GM21576 (cell line): ENCODE results near the gene S100A6.
"Not testable (repeated sequence)": the region's sequence is repeated elsewhere in the genome, so short reads cannot be mapped to it uniquely, and the experiment has no call there.

ENCODE experiments used
- ATAC-seq: cut with Tn5 transposase; IDR thresholded peaks from one replicate; pipeline ENCODE4 v1.9.1; 2021; ENCODE audit warnings: mild to moderate bottlenecking, moderate library complexity; ENCODE audit not compliant: unreplicated experiment

Gene S100A6

GRCh38 chr1:153532769-153533599 is 2.8 kb downstream of the S100A6 start:
- no peak for ATAC-seq

GRCh38 chr1:153532181-153532580 is 3.6 kb downstream of the S100A6 start:
- no peak for ATAC-seq

- no peak for ATAC-seq
These were observed 4.2 kb downstream of the S100A6 start for GRCh38 chr1:153531638-153532037.

DNA sequence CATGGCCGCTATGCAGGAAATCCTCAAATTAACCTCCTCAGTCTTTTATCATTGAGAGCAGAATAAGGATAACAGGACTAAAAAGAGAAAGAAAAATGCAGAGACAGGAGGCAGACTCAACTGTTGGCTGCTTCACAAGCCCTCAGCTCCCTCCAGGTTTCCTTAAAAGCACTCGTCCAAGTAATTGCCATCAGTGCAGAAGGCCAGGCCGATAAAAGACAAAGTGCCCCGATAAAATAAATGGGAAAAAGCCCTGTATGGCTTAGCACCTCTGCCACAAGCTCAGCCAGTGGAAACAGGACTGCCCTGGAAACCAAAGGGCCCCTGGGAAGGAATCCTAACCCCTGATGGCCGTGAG is 8.1 kb downstream of the S100A6 start:
- ATAC-seq, result no peak

DNA sequence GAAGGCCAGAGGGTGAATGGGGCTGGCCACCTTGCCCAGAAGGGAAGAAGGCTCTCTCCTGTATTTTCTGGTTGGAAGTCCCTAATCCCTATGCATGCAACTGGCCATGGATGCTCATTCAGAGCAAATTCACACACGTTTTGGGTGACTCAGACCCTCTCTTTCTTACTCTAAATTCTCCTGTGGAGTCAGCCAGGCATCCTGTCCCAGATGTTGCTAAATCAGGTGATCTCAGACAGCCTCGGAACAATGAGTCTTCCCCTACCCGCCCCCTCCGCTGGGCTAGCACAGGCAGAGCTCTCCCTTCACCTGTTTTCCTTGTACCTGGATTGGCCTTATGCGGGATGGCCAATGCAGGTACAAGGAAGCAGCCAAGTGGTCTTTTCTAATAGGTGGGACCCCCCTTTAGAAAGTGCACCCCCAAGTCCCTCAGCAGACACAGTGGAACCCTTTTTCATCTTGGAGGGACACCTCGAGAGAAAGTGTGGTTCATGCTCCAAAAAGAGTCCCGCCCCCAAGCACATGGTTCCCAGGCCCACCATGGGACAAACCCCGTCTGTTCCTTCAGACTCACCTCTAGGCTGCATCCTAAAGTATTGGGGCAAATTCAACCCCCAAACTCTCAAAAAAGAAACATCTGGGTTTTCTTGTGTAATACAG is 8.6 kb downstream of the S100A6 start:
- no peak for ATAC-seq

GRCh38 chr1:153526132-153526543 is 9.7 kb downstream of the S100A6 start:
- ATAC-seq, result no peak

DNA sequence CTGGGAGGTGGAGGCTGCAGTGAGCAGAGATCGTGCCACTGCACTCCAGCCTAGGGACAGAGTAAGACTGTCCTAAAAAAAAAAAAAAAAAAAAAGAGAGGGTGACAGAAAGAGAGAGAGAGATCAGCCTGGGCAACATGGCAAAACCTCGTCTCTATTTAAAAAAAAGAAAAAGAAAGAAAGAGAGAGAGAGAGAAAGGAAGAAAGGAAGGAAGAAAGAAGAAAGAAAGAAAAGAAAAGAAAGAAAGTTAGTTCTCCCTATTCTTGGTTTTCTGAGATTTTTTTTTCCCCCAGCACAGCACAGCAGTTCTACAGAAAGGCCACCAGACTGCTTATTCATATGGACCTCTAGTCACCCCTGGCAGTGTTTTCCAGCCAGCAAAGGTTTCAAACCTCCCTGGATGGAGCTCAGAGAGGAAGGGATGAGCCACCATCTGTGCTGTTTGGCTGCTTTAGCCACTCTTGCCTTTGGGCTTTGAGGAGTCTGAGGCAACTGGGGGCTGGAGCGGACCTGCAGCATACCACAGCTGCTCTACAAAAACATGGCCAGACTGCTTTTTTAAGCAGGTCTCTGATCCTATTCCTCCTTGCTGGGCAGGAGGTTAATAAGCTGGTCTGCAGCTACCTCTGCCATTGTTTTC is 10.6 kb downstream of the S100A6 start:
- ATAC-seq, result no peak

GRCh38 chr1:153522353-153523048 is 13.3 kb downstream of the S100A6 start:
- ATAC-seq, result not testable (repeated sequence)

DNA sequence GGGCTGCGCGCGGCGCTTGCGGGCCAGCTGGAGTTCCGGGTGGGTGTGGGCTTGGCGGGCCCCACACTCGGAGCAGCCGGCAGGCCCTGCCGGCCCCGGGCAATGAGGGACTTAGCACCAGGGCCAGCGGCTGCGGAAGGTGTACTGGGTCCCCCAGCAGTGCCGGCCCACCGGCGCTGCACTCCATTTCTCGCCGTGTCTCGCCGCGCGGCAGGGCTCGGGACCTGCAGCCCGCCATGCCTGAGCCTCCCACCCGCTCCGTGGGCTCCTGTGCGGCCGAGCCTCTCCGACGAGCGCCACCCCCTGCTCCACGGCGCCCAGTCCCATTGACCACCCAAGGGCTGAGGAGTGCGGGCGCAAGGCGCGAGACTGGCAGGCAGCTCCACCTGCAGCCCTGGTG is 14.0 kb downstream of the S100A6 start:
- ATAC-seq, result not testable (repeated sequence)

- no peak for ATAC-seq
These were observed 14.8 kb downstream of the S100A6 start for GRCh38 chr1:153520818-153521476.

- ATAC-seq, result not testable (repeated sequence)
These were observed 15.6 kb downstream of the S100A6 start for GRCh38 chr1:153520137-153520691.

DNA sequence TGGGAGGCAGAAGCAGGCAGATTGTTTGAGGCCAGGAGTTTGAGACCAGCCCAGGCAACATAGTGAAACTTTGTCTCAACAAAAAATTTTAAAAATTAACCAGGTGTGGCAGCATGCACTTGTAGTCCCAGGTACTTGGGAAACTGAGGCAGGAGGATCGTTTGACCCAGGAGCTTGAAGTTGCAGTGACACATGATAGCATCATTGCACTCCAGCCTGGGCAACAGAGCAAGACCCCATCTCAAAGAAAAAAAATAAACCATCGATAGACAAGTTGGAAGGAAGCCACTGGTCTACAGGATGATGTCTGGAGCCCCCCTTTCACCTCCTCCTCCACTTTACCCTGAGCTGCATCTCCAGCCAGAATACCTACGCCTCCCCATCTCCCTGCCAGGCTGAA is 16.5 kb downstream of the S100A6 start:
- ATAC-seq, result no peak

DNA sequence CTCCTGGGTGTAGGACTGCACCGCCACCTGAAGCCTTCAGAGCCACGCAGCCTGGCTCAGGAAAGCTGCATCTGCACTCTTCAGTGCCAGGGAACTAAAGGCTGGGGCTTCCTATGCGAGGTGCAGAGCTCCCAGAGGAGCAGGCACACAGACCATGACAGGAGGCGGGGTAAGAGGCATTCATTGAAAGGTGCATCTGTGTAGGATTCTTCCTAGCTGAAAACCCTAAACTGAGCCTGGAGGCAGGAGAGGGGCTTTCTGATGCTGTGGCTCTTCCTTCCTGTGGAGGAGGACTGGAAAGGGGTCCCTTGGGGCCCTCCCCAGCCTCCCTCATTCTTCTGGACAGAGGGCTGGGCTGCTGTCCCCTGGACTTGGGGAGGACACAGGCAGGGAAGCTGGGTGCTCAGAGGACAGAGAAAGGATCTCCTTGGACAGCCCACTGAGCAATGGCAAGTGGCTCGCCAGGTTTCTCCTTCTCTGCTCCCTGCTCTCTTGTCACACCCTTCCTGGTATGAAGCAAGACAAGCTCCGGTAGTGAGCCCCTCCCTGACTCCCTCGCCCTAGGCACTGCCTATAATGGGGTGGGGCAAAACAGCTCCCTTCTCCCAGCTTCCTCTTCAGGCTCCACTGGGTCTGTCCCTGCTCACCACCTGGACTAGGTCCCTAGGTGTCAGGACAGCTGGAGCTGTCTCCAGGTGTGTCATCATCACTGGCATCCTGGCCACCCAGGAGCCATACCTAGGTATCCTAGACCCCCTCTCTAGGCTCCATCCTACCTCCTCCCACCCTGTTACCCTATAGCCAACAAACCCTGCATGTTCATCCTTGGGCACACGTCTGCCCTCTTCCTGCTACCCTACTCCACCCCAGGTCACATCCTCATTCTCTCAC is 20.0 kb downstream of the S100A6 start:
- ATAC-seq, result no peak

- no peak for ATAC-seq
These were observed 22.1 kb downstream of the S100A6 start for GRCh38 chr1:153513666-153514065.

GRCh38 chr1:153513023-153513422 is 22.8 kb downstream of the S100A6 start:
- ATAC-seq, result no peak

DNA sequence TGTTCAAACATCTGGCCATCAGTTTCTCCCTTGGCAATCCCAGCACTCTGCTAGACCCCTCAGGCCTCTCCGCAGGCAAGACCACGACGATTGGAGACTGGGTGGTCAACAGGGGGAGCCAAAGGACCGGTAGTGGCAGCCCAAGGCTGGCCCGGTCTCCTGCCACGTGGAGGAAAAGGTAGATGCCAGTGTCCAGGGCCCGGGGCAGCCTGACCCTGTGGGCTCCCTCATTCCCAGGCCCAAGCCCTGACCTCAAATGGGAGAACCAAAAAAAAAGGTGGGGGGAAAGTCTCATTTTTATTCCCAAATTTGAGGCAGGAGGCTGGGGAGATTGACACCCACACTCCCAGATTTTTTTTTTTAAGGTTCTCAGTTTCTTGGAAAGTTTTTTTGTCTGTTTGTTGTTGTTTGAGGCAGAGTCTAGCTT is 24.8 kb downstream of the S100A6 start:
- ATAC-seq, result no peak

- ATAC-seq, result no peak
These were observed 25.9 kb downstream of the S100A6 start for GRCh38 chr1:153509729-153510354.

GRCh38 chr1:153509036-153509435 is 26.8 kb downstream of the S100A6 start:
- no peak for ATAC-seq
